GM12892 (cell line): ENCODE results near the gene ERC1.
"Not testable (repeated sequence)": the region's sequence is repeated elsewhere in the genome, so short reads cannot be mapped to it uniquely, and the experiment has no call there.

Experiments used
- DNase-seq: peaks from one replicate; pipeline ENCODE4 v3.0.0; 2011; ENCODE audit not compliant: insufficient read length
- FAIRE-seq: peaks from 2 replicates; lab custom pipeline; 2011; peaks lifted over from hg19 to GRCh38; lab: Jason Lieb, UNC
- POLR2A ChIP-seq: IDR thresholded peaks from 2 replicates; pipeline ENCODE4 v1.6.1; 2011; ENCODE audit warnings: low read depth, low read length, control low read depth
- POLR2AphosphoS5 ChIP-seq: IDR thresholded peaks from 2 replicates; pipeline ENCODE4 v1.6.1; 2011; ENCODE audit warnings: low read depth, low read length, control low read depth
- TAF1 ChIP-seq: IDR thresholded peaks from 2 replicates; pipeline ENCODE4 v1.6.1; 2011; ENCODE audit warnings: low read depth, mild to moderate bottlenecking, control low read depth, low read length, borderline replicate concordance

The ERC1 gene

GRCh38 chr12:1226951-1227350 is 235.9 kb downstream of the ERC1 start:
- DNase-seq (no peak), FAIRE-seq (peak; percentile 77)
- TF ChIP-seq TAF1, result no peak
- TF ChIP-seq POLR2A, result no peak
- no peak for TF ChIP-seq POLR2AphosphoS5

- no peak for FAIRE-seq
- TF ChIP-seq TAF1, result no peak
- no peak for DNase-seq
Observed at GRCh38 chr12:1234073-1234472, 243.1 kb downstream of the ERC1 start.

- TF ChIP-seq POLR2AphosphoS5 (no peak), TAF1 (no peak), POLR2A (no peak)
- no peak for DNase-seq
- FAIRE-seq, result no peak
Observed at GRCh38 chr12:1246637-1247036, 255.6 kb downstream of the ERC1 start.

- FAIRE-seq (no peak), DNase-seq (no peak)
- TF ChIP-seq POLR2AphosphoS5 (no peak), TAF1 (no peak), POLR2A (no peak)
Observed at GRCh38 chr12:1250641-1251040, 259.6 kb downstream of the ERC1 start.

- TF ChIP-seq POLR2A (no peak), POLR2AphosphoS5 (no peak), TAF1 (no peak)
- DNase-seq (no peak), FAIRE-seq (no peak)
Observed at GRCh38 chr12:1252758-1253157, 261.7 kb downstream of the ERC1 start.

GRCh38 chr12:1255125-1255524 is 264.1 kb downstream of the ERC1 start:
- FAIRE-seq, DNase-seq: not testable (repeated sequence)

GRCh38 chr12:1255854-1256253 is 264.8 kb downstream of the ERC1 start:
- FAIRE-seq, DNase-seq: not testable (repeated sequence)

GRCh38 chr12:1256285-1256684 is 265.3 kb downstream of the ERC1 start:
- no peak for FAIRE-seq
- no peak for DNase-seq
- TF ChIP-seq POLR2A (no peak), POLR2AphosphoS5 (no peak), TAF1 (no peak)

GRCh38 chr12:1256991-1257390 is 266.0 kb downstream of the ERC1 start:
- no peak for TF ChIP-seq POLR2AphosphoS5
- no peak for TF ChIP-seq TAF1
- no peak for TF ChIP-seq POLR2A
- FAIRE-seq, result no peak

GRCh38 chr12:1262011-1262410 is 271.0 kb downstream of the ERC1 start:
- DNase-seq (no peak), FAIRE-seq (no peak)
- no peak for TF ChIP-seq POLR2A
- TF ChIP-seq TAF1, result no peak
- no peak for TF ChIP-seq POLR2AphosphoS5

More at GRCh38 chr12:1256991-1257390, 266.0 kb downstream of the ERC1 start:
- no peak for DNase-seq

- FAIRE-seq (no peak), DNase-seq (no peak)
- no peak for TF ChIP-seq TAF1
- no peak for TF ChIP-seq POLR2A
- TF ChIP-seq POLR2AphosphoS5, result no peak
Observed at GRCh38 chr12:1267243-1267642, 276.2 kb downstream of the ERC1 start.

- DNase-seq, result no peak
- no peak for FAIRE-seq
Observed at GRCh38 chr12:1272142-1272541, 281.1 kb downstream of the ERC1 start.

GRCh38 chr12:1273051-1273450 is 282.0 kb downstream of the ERC1 start:
- FAIRE-seq, result no peak
- TF ChIP-seq POLR2A, result no peak
- no peak for TF ChIP-seq POLR2AphosphoS5
- TF ChIP-seq TAF1, result no peak
- no peak for DNase-seq

More at GRCh38 chr12:1272142-1272541, 281.1 kb downstream of the ERC1 start:
- TF ChIP-seq POLR2A, result no peak
- no peak for TF ChIP-seq POLR2AphosphoS5
- TF ChIP-seq TAF1, result no peak
